HG03342 (cell line): ENCODE data around the gene ATP6V0B.

Source experiments
- ATAC-seq: cut with Tn5 transposase; IDR thresholded peaks from one replicate; pipeline ENCODE4 v1.9.1; 2021; ENCODE audit warnings: mild to moderate bottlenecking, moderate library complexity; ENCODE audit not compliant: unreplicated experiment

The ATP6V0B gene

GRCh38 chr1:43982808-43983207, 8.0 kb downstream of the ATP6V0B start:
- no peak for ATAC-seq

- ATAC-seq, result no peak
Observed at GRCh38 chr1:43983253-43983899, 8.6 kb downstream of the ATP6V0B start.

- ATAC-seq, result no peak
Observed at GRCh38 chr1:43984855-43985254, 10.1 kb downstream of the ATP6V0B start.

- no peak for ATAC-seq
Observed at GRCh38 chr1:43985984-43986595, 11.3 kb downstream of the ATP6V0B start.

GRCh38 chr1:43986712-43987111, 12.0 kb downstream of the ATP6V0B start:
- no peak for ATAC-seq

- ATAC-seq, result no peak
Observed at GRCh38 chr1:43987159-43987902, 12.6 kb downstream of the ATP6V0B start.

- ATAC-seq, result no peak
Observed at GRCh38 chr1:43990271-43991199, 15.8 kb downstream of the ATP6V0B start.

GRCh38 chr1:43991200-43991475, 16.4 kb downstream of the ATP6V0B start:
- no peak for ATAC-seq

- ATAC-seq, result peak; percentile 71
Observed at GRCh38 chr1:43991476-43992231, 16.9 kb downstream of the ATP6V0B start, which contains the start of gene CCDC24. Gene CCDC24 (plus strand): TSS chr1:43991599. CDS start chr1:43991879, 280 bp downstream.

GRCh38 chr1:43992232-43992995, 17.7 kb downstream of the ATP6V0B start:
- ATAC-seq, result no peak

GRCh38 chr1:43993206-43993914, 18.6 kb downstream of the ATP6V0B start:
- ATAC-seq, result no peak

- ATAC-seq, result no peak
Observed at GRCh38 chr1:43994071-43994470, 19.3 kb downstream of the ATP6V0B start.

- ATAC-seq, result no peak
Observed at GRCh38 chr1:43994794-43995790, 20.3 kb downstream of the ATP6V0B start.

GRCh38 chr1:43995984-43996732, 21.4 kb downstream of the ATP6V0B start:
- no peak for ATAC-seq

- ATAC-seq, result no peak
Observed at GRCh38 chr1:43996733-43997115, 22.0 kb downstream of the ATP6V0B start.

GRCh38 chr1:43997295-43997999, 22.7 kb downstream of the ATP6V0B start:
- no peak for ATAC-seq

GRCh38 chr1:43998000-43998378, 23.2 kb downstream of the ATP6V0B start:
- ATAC-seq, result no peak
